C1 segment of cervical spinal cord (tissue), 14 donors: ENCODE results near the gene PRR20G.
"Not testable (repeated sequence)": the region's sequence is repeated elsewhere in the genome, so short reads cannot be mapped to it uniquely, and the experiment has no call there.

ENCODE experiments used
- DNase-seq, 14 donors: peaks; one replicate each; lab custom pipeline; 2025; lab: John Stamatoyannopoulos, UW

The PRR20G gene

DNA sequence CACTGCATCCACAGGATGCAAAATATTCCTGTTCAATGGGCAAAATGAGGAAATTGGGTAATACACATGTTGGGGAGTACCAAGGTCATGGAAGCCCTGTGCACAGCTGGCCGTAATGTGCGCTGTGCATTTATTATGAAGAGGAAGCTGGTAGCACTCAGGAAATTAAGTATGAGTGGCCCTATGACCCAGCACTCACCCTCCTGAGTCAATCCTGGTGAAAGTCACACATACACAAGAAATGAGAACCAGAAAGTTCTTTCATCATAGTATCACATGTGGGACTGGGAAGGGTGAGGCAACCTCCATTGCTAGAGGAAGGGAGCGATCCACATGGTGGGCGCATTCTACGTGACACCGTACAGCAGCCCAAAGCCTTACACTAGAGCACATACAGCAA is 11.4 kb upstream of the PRR20G start:
- peak in 1 of 14 donors; percentile 15 for DNase-seq

DNA sequence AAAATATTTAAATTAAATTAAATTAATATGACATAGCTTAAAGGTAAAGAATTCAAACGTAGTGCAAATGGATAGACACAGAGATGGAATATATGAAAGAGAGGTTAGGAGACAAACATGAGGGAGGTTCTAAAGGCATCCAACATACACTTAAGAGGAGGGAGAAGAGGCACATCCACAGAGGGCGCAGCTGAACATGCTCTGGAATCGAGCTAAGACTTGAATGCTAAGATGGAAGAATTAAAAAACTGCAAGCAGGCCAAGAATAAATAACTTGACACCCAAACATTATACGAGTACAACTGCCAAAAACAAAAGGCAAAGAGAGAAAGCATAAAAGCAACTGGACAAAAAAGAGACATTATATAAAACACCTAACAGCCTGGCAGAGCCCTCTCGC is 9.1 kb upstream of the PRR20G start:
- no peak for DNase-seq

DNA sequence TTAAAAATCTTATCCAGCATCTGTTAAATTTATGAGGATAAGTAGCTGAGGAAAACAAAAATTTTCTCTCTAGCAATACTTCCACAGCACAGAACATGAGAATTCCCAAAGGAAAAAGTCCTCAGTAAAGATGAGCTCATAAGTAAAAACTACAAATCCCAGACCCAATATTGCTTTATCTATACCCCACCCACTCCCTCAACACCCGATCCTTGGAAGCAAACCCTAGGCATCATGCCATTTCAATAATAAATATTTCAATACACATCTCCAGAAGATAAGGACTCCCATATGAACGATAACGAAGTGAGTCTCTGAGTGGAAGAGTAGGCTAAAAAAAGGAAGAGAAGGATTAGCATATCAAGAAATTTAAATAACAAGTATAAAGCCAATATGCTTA is 8.3 kb upstream of the PRR20G start:
- DNase-seq = no peak

DNA sequence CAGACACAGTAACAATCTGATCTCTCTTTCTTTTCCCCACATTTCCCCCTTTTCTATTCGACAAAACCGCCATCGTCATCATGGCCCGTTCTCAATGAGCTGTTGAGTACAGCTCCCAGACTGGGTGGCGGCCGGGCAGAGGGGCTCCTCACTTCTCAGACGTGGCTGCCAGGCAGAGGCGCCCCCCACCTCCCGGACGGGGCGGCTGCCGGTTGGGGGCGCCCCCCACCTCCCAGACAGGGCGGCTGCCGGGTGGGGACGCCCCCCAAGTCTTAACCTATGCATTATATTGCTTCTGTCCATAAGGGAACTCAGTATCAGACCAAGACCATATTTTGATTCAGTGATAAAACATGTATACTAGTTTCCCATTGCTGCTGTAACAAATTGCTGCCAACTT is 5.8 kb upstream of the PRR20G start:
- not testable (repeated sequence) for DNase-seq

DNA sequence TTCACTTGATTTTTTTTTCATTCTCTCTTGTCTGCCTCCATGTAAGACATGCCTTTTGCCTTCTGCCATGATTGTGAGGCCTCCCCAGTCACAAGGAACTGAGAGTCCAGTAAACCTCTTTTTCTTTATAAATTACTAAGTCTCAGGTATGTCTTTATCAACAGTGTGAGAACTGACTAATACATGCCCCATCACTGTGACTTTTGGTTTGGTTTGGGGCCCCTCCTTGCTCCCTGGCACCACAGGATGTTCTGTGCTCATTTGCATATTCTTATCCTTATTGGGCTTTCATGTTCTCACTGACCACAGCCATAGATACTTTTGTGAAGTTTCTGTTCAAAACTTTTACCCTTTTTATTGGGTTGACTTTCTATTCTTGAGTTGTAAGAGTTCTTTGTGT is 3.8 kb upstream of the PRR20G start:
- DNase-seq = no peak

DNA sequence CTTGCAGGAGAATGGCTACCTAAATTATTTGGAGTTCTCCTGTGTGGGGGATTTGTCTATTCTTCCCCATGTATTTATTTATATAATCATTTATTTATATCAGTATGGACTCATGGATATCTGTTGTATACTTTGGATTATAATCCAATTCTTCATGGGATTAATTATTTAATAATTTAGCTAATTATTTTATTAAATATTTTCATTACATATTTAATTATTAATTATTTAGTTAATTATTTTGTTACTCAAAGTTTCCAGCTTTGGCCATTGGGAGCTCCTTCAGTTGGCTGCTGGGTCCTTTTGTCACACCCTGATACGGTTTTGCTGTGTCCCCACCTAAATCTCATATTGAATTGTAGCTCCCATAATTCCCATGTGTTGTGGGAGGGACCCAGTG is 3.3 kb upstream of the PRR20G start:
- DNase-seq = no peak

DNA sequence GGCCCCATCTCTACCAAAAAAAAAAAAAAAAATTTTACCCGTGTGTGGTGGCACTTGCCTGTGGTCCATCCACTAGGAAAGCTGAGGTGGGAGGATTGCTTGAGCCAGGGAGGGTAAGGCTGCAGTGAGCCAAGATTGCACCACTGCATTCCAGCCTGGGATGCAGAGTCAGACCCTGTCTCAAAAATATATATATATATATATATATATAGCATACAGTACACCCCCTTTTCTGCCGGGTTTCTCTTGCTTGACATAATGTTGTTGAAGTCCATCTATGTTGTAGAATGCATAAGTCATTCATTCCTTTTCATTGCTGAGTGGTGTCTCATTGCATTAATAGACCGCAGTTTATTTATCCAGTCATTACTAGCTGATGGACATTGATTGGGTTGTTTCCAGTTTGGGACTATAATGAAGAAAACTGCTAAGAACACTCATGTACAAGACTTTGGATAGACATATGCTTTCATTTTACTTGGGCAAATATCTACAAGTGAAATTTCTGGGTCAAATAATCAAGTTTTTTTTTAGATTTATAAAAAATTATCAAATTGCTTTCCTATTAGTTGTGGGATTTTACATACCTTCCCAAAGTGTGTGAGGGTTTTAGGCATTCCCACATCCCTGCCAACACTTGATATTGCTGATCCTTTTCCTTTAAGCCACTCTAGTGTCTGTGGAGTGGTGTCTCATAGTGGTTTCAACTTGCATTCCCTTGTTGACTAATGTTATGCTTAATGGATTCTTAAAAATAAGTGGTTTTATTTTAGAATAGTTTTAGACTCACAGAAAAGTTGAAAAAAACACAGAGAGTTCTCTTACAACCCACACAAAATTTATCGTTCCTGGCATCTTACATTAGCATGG is 2.1 kb upstream of the PRR20G start:
- DNase-seq = no peak

DNA sequence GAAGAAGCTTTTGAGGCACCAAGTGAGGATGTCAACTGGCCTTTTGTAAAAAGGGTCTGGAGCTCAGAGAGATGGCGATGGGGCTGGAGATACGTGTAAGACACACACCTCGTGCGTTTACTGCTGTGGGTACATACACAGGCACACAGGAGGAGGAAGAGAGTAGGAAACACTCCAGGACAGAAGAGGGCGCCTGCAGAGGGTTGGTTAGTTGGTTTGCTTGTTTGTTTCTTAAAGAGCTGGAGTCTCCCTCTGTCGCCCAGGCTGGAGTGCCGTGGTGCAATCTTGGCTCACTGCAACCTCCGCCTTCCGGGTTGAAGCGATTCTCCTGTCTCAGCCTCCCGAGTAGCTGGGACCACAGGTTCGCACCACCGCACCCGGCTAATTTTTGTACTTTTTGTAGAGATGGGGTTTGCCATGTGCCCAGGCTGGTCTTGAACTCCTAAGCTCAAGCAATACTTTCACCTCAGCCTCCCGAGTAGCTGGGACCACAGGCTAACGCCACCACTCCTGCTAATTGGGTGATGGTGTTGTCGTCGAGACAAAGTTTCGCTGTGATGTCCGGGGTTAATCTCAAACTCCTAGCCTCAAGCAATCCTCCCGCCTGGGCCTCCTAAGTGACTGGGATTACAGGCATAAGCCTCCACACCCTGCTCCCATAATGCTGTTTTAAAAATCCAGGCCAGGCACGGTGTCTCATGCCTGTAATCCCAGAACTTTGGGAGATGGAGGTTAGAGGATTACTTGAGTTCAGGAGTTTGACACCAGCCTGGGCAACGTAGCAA is 1.3 kb upstream of the PRR20G start:
- DNase-seq = no peak

DNA sequence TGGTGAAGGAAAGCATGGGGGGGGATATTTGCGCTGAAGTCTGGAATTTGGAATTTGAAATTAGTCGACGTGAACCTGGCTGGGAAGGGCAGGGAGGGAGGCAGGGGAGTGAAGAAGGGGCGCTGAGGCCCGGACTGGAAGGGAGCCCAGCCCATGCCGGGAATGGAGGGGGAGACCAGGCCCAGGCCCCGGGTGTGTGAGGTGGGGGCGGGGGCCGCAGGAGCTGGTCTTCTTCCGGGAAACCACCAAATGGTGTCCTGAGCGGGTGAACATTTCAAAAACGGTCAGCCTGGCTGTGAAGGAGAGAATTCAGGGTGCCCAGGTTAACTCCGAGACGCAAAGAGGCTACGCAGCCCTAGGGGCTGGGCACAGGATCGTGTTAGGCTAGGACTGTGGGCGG is 497 bp upstream of the PRR20G start:
- DNase-seq = no peak

DNA sequence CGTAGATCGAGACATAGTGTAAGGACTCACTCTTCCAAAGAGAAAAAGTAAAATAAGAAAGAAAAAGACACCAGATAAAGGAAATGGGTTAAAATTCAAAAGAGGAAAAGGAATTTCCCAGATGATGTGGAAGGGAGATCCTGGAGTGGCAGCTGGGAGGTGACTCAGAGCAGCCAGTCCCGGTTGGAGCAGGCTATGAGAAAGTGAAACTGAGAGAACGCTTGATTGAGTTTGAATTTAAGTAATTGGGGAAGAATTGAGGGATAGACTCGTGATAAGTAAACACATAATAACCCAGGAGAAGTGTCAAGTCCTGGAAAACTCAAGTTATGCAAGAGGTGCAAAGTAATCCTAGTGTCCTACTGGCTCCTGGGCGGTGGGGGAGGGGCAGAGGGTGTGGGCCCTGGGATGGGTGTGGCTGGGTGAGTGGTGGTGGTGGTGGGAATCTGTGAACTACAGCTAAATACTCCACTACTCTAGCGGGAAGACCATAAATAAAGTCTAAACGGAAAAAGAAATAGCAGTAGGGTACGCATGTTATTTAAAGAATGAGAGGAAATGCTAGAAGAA is 1.2 kb downstream of the PRR20G start:
- no peak for DNase-seq

DNA sequence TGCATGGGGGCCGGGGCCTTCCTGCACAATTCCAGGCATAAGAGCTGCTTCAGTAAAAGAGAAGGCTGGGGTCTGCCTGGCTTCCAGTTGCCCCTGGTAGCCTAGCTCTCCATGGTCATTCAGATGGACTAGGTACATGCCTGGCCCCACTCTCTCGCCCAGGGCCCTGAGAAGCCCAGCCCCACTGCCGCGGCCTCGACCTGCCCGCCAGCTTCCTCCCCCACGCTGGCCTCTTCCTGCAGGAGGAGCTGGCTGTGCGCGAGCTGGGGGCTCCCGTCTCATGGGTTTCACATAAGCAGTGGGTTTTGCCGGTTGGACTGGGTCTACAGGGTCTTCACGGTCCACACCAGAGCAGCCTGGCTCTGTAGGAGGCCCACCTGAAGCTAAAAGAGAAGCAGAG is 3.6 kb downstream of the PRR20G start:
- no peak for DNase-seq

DNA sequence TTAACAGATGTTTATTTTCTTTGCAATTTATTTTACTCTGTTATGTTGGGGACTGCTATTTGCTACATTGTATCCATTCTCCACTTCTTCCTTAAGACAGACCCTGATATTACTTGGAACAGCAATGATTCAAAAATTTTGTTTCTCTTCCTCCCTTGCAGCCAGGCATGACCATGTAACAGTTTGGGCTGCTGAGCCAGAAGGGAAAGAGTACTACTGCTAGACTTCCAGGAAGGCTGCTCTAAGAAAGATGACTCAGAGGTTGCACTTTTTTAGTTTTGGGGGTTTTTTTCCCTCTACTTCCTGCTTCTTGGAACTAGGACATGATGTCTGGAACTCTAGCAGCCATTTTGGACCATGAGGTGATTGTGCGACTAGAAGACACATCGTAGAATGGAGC is 10.3 kb downstream of the PRR20G start:
- no peak for DNase-seq

DNA sequence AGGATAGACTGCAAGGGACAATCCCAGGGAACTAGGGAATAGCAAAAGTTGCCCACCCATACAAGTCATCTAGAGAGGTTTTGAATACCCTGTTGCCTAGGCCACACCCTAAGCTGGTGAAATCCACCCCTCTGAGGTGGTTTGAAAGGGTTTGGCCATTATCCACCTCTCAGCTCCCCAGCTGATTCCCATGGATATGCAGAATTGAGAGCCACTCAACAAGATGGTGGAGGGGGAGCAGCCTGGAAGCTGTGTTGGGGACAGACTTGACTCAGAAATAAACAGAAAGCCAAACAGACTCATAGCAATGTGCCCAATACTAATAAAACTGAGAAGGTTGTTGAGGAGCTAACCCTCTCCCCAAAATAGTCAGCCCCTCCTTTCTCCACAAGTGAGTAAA is 10.9 kb downstream of the PRR20G start:
- DNase-seq = no peak

DNA sequence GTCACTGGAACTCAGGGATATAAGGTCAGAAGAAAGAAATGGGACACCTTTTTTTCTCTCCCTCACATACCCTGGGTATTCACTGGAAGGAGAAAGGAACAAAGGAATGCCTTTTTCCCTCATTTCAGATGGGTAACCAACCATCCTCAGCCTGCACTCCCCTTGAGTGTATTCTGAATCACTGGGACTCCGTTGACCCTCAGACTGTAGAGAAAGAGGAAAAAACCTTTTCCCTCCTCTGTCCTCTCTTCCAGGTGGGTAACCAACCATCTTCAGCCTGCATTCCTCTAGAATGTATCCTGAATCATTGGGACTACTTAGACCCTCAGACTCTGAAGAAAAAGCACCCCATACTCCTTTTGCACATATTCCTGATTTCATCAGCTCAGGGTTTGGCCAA is 11.4 kb downstream of the PRR20G start:
- no peak for DNase-seq

DNA sequence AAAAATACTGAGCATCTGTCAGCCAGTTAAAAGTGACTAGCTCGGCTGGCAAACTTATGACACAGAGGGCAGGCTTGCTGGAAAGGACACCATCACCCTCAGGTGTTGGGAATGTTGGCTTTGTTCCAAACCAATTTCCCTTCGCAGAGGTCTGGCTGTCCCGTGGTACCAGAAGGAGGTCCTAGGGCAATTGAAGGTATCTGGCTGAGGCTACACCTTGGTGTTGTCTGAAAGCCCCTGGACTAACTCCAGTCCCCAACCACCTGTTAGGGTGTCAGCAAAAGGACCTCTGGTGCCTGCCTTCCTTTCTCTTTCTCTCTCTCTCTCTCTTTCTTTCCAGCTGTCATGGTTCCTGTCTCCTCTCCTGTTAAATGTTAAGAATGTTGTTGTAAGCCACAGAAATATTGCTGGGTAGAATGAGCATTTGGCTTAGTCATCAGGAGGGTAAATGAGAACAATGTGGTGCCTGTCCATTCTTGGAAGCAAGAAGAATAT is 12.5 kb downstream of the PRR20G start:
- no peak for DNase-seq

DNA sequence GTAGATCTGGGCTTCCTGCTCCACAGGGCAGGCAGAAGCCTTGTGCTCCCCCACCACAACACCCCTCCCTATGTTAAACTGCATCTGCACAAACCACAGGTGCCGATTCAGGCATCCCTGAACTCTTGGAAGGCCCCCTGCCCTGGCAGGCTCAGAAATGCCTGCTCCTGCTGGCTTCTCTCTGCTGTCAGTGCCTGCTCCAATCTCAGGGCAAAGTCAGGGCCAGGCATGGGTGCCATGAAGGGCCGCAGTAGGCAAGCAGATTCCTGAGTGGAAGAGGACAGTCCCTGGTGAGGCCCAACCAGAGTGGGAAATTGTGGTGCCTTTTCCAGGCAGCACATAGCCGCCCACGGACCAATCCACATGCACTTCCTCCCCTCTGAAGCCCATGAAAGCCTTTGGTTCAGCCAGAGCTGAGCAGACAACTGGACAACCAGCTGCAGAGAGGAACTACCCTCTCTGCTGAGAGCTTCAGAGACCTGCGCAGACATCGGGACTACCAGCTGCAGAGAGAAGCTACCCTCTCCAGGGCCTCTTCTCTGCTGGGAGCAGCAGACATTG is 13.6 kb downstream of the PRR20G start:
- no peak for DNase-seq

DNA sequence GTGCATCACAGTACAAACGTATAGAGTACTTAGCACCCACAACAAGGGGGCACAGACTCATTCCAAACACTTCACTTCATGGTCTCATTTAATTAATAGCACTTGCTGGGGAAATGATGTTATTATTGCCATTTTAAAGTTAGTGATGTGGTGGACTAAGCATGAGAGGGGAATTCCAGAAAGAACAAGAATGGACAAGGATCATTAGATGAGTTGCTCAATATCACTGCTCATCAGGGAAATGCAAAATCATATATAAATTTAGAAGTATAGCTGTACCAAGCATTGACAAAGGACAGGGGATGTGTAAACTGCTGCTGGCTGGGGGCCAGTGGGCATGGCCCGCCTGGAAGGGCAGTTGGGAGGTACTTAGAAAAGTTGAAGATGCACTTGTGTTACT is 14.6 kb downstream of the PRR20G start:
- DNase-seq = no peak

DNA sequence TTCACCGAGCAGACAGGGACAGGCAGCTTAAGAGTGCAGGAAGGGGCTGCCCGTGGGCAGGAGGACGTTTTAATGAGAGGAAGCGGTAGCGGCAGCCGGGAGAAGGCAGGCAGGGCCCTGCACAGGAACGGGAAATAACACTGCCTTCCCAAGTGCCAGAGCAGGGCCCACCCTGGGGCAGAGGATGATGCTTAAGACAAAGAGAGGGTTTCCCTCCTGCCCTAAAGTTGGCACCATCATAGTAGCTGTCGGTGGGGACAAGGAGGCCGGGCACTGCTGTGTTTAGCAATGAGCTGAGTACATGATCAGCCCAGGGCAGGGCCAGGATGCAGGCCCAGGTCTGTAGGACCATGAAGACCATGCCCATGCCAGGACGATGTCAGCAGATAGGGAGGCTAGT is 21.7 kb downstream of the PRR20G start:
- DNase-seq = no peak

DNA sequence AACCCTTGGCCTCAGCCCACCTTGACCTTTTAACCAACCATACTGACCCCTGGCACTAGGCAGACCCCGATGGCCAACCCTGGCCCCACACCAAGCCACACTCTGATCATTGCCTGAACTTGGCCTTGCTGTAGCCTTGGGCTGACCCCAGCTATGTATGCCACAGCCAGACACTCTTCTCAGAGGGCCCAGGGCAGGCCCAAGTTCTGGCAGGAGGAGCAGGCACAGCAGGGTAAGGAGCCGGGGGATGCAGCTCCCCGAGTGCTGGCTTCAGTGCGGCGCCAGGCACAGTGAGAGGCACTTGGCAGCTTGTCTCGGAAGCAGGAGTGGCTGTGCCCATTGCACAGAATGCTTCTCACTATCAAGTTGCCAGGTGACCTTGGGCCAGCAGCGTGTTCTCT is 22.3 kb downstream of the PRR20G start:
- no peak for DNase-seq

DNA sequence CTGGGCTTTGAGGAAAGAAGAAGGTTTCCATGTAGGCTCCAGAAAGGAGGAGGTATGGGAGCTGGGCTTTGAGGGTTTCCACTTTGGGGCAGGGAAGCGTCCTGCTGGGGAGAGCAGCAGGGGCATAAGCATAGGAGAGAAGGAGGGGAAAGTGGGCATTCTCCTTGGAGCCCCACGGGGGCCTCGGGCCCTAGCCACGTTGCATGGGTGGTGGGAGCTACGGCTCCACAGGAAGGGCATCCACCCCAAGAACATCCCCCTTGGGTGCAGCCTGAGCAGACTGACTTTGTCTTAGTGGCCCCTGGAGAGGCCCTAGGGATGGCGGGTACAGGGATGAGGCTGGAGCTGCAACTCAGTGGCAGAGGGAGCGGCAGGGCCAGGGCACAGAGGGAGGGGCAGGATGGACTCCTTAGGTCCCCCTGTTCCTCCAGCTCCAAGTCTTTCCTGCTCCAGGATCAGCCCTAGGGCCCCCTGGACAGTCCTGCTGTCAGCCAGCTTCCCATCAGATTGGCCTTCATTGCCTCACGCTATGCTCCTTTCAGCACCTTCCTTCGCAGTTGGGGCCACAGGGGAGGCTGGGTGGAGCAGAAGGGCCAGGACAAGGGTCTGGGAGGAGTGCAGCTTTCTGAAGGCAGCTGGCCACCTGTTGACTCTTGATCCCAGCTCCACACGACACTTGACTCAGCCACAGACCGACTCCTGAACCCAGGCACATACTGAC is 22.9 kb downstream of the PRR20G start:
- DNase-seq = no peak

DNA sequence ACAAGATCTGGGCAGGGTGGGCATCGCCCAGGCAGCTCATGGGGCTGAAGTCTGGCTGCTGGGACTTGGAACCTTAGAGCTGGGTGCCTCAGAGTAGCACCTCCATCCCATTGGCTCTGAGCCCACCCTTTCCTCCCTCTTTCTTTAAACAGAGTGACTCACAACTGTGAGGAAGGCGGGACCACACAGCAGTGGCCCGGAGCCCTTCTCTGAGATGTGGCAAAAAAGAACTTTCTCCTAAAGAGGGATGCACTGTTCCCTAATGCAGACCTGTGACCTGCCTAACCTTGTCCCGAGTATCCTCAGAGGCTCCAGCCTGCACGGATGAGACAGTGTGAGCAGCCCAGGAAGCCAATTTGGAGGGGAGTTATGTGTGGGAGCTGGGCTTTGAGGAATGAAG is 23.6 kb downstream of the PRR20G start:
- DNase-seq = no peak
